Measurements from ENCODE around the gene CDR2. TPM values are rescaled to one million over a fixed set of nuclear protein-coding genes. Genes with fewer than 3 reads are reported as not detected.

CDR2 gene
- polyA plus RNA-seq, 4 donors = 14.2 to 50.3 (median 45.4) TPM

DNA sequence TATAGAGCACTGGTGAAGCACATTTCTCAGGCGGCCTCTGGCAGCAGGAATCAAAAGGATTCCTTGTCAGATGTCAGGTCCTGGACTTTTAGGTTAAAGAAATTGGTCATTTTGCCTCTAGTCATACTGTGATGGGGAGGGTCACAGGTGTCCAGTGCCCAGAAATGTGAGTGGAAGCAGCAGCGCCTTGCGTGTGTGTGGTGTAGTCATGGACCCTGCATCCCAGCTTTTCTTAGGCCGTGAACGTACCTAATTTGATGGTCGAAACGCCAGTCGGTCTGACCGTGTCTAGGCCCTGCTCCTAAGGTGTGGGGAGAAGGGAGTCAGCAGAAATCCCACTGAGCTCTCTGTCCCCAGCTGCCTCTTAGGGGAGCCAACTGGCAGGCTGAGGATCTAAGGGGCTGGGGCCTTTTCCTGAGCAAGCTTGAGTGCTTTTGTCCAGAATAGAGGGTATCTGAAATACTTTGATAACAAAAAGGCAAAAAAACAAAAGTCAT is 45.2 kb downstream of the CDR2 start:
- FAIRE-seq (no peak), DNase-seq (no peak)
- Histone ChIP-seq H3K4me1 (ENCODE audit: control insufficient read depth in 3 of 3, insufficient read depth in 2 of 3, low read depth in 1 of 3, low read length in 2 of 3) (no peaks in the 10 kb centered on the region), H3K4me3 (ENCODE audit: low read depth in 1 of 3, low read length in 3 of 3) (no peak overlapping the region), H3K9me3 (ENCODE audit: control insufficient read depth in 2 of 2, insufficient read depth in 1 of 2, low read depth in 1 of 2, low read length in 1 of 2) (no peaks in the 10 kb centered on the region), H3K27ac (ENCODE audit: low read depth in 1 of 3, low read length in 2 of 3) (no peak overlapping the region), H3K27me3 (ENCODE audit: control insufficient read depth in 3 of 3, insufficient read depth in 3 of 3, low read length in 3 of 3) (no peaks in the 10 kb centered on the region), H3K36me3 (ENCODE audit: control insufficient read depth in 3 of 3, insufficient read depth in 2 of 3, low read depth in 1 of 3, low read length in 3 of 3) (peaks cover 31 to 60% (median 40%) of the 10 kb centered on the region in 3 donors)
- 95 to 97% (median 97%) methylated on average over 9 of the region's 9 CpGs for WGBS, 3 donors

DNA sequence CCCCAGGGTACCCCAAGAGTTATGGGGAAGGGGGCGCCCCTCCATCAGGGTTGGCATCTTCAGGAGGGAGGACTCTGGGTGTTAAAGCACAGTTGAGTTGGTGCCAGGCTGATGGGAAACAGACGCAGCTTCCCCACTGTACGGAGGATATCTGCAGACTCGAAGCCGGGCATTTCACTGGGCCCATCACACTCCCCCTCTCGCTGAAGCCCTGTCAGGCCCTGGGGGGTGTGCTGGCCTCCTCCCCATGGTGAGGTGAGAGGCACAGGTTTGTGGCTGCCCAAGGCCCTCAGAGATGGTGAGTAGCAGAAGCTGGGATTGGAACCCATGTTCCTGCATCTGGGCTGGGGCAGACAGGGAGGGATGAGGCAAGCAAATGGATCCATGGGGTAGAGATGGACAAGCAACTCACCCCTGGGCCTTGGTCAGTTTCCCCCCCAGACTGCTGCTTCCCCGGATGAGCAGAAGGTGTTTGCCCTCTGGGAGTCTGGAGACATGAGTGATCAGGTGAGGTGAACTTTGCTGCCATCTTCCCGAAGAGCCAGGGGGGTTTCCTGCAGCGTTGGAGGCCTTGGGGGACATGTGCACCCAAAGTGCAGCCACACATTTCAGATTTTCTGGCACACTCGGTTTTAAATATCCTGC is 46.2 kb downstream of the CDR2 start:
- Histone ChIP-seq H3K27me3 (ENCODE audit: control insufficient read depth in 3 of 3, insufficient read depth in 3 of 3, low read length in 3 of 3) (no peaks in the 10 kb centered on the region), H3K9me3 (ENCODE audit: control insufficient read depth in 2 of 2, insufficient read depth in 1 of 2, low read depth in 1 of 2, low read length in 1 of 2) (no peaks in the 10 kb centered on the region), H3K27ac (ENCODE audit: low read depth in 1 of 3, low read length in 2 of 3) (no peak overlapping the region), H3K4me3 (ENCODE audit: low read depth in 1 of 3, low read length in 3 of 3) (no peak overlapping the region), H3K36me3 (ENCODE audit: control insufficient read depth in 3 of 3, insufficient read depth in 2 of 3, low read depth in 1 of 3, low read length in 3 of 3) (peaks cover 31 to 67% (median 44%) of the 10 kb centered on the region in 3 donors), H3K4me1 (ENCODE audit: control insufficient read depth in 3 of 3, insufficient read depth in 2 of 3, low read depth in 1 of 3, low read length in 2 of 3) (no peaks in the 10 kb centered on the region)
- DNase-seq (no peak), FAIRE-seq (no peak)
- WGBS, 3 donors = 92% methylated on average over 10 of the region's 10 CpGs

DNA sequence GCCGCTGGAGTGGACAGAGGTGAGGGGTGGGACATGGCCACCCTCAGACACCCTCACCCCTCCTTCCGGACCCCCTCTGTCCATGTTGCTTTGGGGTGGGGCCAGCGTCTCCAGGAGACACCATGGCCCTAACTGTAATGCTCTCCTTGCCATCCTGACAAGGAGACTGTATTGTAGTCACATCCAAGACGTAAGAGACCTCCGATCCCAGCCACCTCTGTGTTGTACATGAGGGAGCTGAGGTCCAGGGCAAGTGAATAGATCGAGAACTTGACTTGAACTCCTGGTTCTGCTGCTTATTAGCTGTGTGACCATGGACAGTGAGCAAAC is 47.0 kb downstream of the CDR2 start:
- H3K27ac ChIP-seq (ENCODE audit: low read depth in 1 of 3, low read length in 2 of 3) = no peak overlapping the region
- peaks cover 33 to 75% (median 44%) of the 10 kb centered on the region in 3 donors for H3K36me3 ChIP-seq (ENCODE audit: control insufficient read depth in 3 of 3, insufficient read depth in 2 of 3, low read depth in 1 of 3, low read length in 3 of 3)
- H3K4me3 ChIP-seq (ENCODE audit: low read depth in 1 of 3, low read length in 3 of 3) = no peak overlapping the region
- H3K9me3 ChIP-seq (ENCODE audit: control insufficient read depth in 2 of 2, insufficient read depth in 1 of 2, low read depth in 1 of 2, low read length in 1 of 2) = no peaks in the 10 kb centered on the region
- FAIRE-seq = no peak
- no peak for DNase-seq
- no peaks in the 10 kb centered on the region for H3K4me1 ChIP-seq (ENCODE audit: control insufficient read depth in 3 of 3, insufficient read depth in 2 of 3, low read depth in 1 of 3, low read length in 2 of 3)
- WGBS, 3 donors = 88 to 100% (median 94%) methylated on average over 6 of the region's 6 CpGs
- no peaks in the 10 kb centered on the region for H3K27me3 ChIP-seq (ENCODE audit: control insufficient read depth in 3 of 3, insufficient read depth in 3 of 3, low read length in 3 of 3)

DNA sequence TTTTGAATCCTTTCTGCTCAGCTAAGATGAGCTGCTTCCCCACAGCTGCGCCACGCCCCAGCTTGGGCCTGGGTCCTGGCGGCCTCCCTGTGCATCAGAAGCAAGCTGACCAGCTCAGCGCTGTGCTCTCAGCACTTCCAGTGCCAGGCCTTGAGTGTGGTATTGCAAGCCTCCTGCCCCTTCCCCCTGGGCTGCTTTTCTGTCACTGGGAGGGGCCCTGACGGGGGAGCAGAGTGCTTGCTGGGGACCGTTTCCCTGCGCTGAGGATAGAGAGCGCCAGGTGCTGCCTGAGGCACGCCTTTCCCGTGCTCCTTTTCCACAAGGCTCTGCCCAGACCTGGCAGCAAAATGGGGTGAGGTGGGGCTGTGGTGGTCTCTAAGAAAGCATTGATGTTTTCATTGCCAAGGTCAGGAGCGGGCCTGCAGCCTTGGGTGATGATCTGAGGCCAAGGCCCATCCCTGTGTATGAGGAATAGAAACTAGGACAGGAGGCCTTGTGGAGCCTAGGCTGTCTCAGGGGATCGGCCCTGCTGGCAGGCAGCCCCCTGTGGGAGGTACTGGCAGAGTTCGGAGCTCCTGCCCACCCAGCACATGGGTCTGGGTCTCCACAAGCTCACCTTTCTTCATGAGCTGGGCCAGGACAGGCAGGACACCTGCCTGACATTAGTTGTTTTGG is 47.5 kb downstream of the CDR2 start:
- FAIRE-seq (no peak), DNase-seq (no peak)
- Histone ChIP-seq H3K4me1 (ENCODE audit: control insufficient read depth in 3 of 3, insufficient read depth in 2 of 3, low read depth in 1 of 3, low read length in 2 of 3) (no peaks in the 10 kb centered on the region), H3K9me3 (ENCODE audit: control insufficient read depth in 2 of 2, insufficient read depth in 1 of 2, low read depth in 1 of 2, low read length in 1 of 2) (no peaks in the 10 kb centered on the region), H3K36me3 (ENCODE audit: control insufficient read depth in 3 of 3, insufficient read depth in 2 of 3, low read depth in 1 of 3, low read length in 3 of 3) (peaks cover 29 to 80% (median 40%) of the 10 kb centered on the region in 3 donors), H3K27ac (ENCODE audit: low read depth in 1 of 3, low read length in 2 of 3) (no peak overlapping the region), H3K4me3 (ENCODE audit: low read depth in 1 of 3, low read length in 3 of 3) (no peak overlapping the region), H3K27me3 (ENCODE audit: control insufficient read depth in 3 of 3, insufficient read depth in 3 of 3, low read length in 3 of 3) (no peaks in the 10 kb centered on the region)
- WGBS, 3 donors = 87 to 95% (median 89%) methylated on average over 13 of the region's 13 CpGs

DNA sequence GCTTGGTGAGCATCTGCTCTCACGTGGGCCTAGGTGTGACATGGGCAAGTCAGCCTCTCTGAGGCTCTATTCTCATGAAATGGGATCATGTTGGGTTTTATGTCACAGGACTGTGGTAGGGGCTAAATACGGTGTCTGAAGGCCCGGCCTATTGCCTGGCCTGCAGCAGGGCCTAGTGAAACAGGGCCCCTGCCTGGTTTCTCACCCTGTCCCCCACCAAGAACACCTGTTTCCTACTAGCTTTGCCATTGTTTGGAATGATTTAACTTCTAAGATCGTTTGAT is 48.1 kb downstream of the CDR2 start:
- Histone ChIP-seq H3K4me1 (ENCODE audit: control insufficient read depth in 3 of 3, insufficient read depth in 2 of 3, low read depth in 1 of 3, low read length in 2 of 3) (peaks cover 0 to 3% (median 0%) of the 10 kb centered on the region in 3 donors), H3K9me3 (ENCODE audit: control insufficient read depth in 2 of 2, insufficient read depth in 1 of 2, low read depth in 1 of 2, low read length in 1 of 2) (no peaks in the 10 kb centered on the region), H3K4me3 (ENCODE audit: low read depth in 1 of 3, low read length in 3 of 3) (no peak overlapping the region), H3K27ac (ENCODE audit: low read depth in 1 of 3, low read length in 2 of 3) (no peak overlapping the region), H3K27me3 (ENCODE audit: control insufficient read depth in 3 of 3, insufficient read depth in 3 of 3, low read length in 3 of 3) (no peaks in the 10 kb centered on the region), H3K36me3 (ENCODE audit: control insufficient read depth in 3 of 3, insufficient read depth in 2 of 3, low read depth in 1 of 3, low read length in 3 of 3) (peaks cover 26 to 84% (median 40%) of the 10 kb centered on the region in 3 donors)
- no peak for DNase-seq
- no peak for FAIRE-seq
- 75 to 84% (median 80%) methylated on average over 4 of the region's 4 CpGs for WGBS, 3 donors

DNA sequence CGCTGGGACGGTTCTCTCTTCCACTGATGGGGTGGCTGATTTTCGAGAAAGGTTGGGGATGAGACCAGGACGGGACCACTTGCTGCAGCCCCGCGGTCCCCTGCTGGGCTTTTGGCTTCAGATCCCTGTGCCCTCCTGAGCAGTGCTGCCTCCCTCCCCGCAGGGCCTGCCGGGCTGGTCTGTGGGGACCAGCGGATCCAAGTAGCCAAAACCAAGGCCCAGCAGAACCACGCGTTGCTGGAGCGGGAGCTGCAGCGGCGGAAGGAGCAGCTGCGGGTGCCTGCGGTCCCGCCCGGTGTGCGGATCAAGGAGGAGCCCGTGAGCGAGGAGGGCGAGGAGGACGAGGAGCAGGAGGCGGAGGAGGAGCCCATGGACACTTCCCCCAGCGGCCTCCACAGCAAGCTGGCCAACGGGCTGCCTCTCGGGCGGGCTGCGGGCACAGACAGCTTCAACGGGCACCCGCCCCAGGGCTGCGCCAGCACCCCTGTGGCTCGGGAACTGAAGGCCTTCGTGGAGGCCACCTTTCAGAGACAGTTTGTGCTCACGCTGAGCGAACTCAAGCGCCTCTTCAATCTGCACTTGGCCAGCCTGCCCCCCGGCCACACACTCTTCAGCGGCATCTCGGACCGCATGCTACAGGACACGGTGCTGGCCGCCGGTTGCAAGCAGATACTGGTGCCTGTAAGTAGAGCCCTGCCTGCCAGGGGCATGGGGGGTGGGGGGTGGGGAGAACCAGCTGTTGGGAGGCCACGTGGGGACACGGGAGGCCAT is 48.6 kb downstream of the CDR2 start:
- H3K27me3 ChIP-seq (ENCODE audit: control insufficient read depth in 3 of 3, insufficient read depth in 3 of 3, low read length in 3 of 3) = no peaks in the 10 kb centered on the region
- H3K9me3 ChIP-seq (ENCODE audit: control insufficient read depth in 2 of 2, insufficient read depth in 1 of 2, low read depth in 1 of 2, low read length in 1 of 2) = no peaks in the 10 kb centered on the region
- H3K4me3 ChIP-seq (ENCODE audit: low read depth in 1 of 3, low read length in 3 of 3) = no peak overlapping the region
- no peak for FAIRE-seq
- no peak for DNase-seq
- H3K27ac ChIP-seq (ENCODE audit: low read depth in 1 of 3, low read length in 2 of 3) = no peak overlapping the region
- H3K4me1 ChIP-seq (ENCODE audit: control insufficient read depth in 3 of 3, insufficient read depth in 2 of 3, low read depth in 1 of 3, low read length in 2 of 3) = peaks cover 0 to 3% (median 0%) of the 10 kb centered on the region in 3 donors
- peaks cover 26 to 88% (median 39%) of the 10 kb centered on the region in 3 donors for H3K36me3 ChIP-seq (ENCODE audit: control insufficient read depth in 3 of 3, insufficient read depth in 2 of 3, low read depth in 1 of 3, low read length in 3 of 3)
- 94 to 95% (median 94%) methylated on average over 37 to 46 of the region's 46 CpGs for WGBS, 3 donors

DNA sequence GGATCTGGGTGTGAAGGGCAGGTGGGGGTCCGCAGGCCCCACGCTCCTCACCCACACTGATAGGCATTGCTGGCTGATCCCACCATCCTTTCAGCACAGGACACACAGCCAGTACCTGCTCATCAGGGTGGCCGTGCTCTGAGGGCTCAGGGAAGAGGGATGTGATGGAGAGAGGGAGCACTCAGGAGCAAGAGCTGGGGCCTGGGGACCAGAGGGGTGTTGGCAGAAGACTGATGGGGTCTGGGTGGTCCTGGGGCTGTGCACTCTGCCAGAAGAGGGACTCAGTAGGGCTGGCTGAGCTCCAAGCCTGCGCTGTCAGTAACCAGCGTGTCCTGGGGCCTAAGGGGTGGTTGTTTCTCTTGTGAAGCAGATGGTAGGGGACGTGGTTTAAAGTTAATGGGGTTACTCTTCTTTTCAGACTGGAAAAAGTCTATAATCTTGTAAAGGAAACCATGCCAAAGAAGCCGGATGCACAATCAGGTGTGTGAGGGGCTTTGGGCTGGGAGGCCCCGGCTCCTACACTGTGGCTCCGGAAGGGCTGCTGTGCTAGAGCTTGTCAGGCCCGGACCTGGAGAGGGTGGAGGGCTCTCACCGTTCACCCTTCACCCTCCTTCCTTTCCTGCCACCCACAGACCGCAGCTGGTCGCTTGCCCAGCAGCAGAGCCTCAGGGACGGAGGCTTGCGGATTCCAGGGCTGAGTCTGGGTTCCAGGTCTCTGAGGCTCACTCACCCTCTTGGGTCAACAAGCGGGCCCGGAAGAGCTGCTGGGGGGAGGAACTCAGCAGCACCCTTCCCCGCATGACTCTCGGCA is 49.4 kb downstream of the CDR2 start:
- no peaks in the 10 kb centered on the region for H3K9me3 ChIP-seq (ENCODE audit: control insufficient read depth in 2 of 2, insufficient read depth in 1 of 2, low read depth in 1 of 2, low read length in 1 of 2)
- 94 to 96% (median 95%) methylated on average over 19 of the region's 19 CpGs for WGBS, 3 donors
- H3K27ac ChIP-seq (ENCODE audit: low read depth in 1 of 3, low read length in 2 of 3) = no peak overlapping the region
- peaks cover 24 to 86% (median 39%) of the 10 kb centered on the region in 3 donors for H3K36me3 ChIP-seq (ENCODE audit: control insufficient read depth in 3 of 3, insufficient read depth in 2 of 3, low read depth in 1 of 3, low read length in 3 of 3)
- H3K27me3 ChIP-seq (ENCODE audit: control insufficient read depth in 3 of 3, insufficient read depth in 3 of 3, low read length in 3 of 3) = no peaks in the 10 kb centered on the region
- no peak for FAIRE-seq
- H3K4me3 ChIP-seq (ENCODE audit: low read depth in 1 of 3, low read length in 3 of 3) = no peak overlapping the region
- DNase-seq = no peak
- H3K4me1 ChIP-seq (ENCODE audit: control insufficient read depth in 3 of 3, insufficient read depth in 2 of 3, low read depth in 1 of 3, low read length in 2 of 3) = peaks cover 0 to 3% (median 0%) of the 10 kb centered on the region in 3 donors
